Upper lobe of left lung (tissue), 6 donors: ENCODE measurements around the gene GNAI2. TPM values are rescaled to one million over a fixed set of nuclear protein-coding genes. Genes with fewer than 3 reads are reported as not detected.

Experiments
- ATAC-seq, 2 donors: fragments of 200-7000 bp; cut with Tn5 transposase; one replicate each; pipeline ENCODE4 v1.9.1; 2022; ENCODE audit warnings: mild to moderate bottlenecking in 2 of 2, moderate library complexity in 2 of 2; ENCODE audit not compliant: low FRiP score in 2 of 2
- DNase-seq, 2 donors: peaks; one replicate each; pipeline ENCODE4 v3.0.0-alpha.2; 2019 to 2020
- H3K27ac ChIP-seq, 4 donors: fragments of 200-600 bp; sonication (generic); one replicate each; pipeline ENCODE4 v1.5.1; 2016 to 2019
- H3K27me3 ChIP-seq, 4 donors: fragments of 200-600 bp; sonication (generic); one replicate each; pipeline ENCODE4 v1.5.1; 2017 to 2019
- H3K36me3 ChIP-seq, 4 donors: fragments of 200-600 bp; sonication (generic); one replicate each; pipeline ENCODE4 v1.5.1; 2016 to 2019
- H3K4me1 ChIP-seq, 4 donors: fragments of 200-600 bp; sonication (generic); one replicate each; pipeline ENCODE4 v1.5.1; 2018 to 2019
- H3K4me3 ChIP-seq, 4 donors: fragments of 200-600 bp; sonication (generic); one replicate each; pipeline ENCODE4 v1.5.1; 2017 to 2019; ENCODE audit warnings: mild to moderate bottlenecking in 2 of 4, moderate library complexity in 1 of 4
- H3K9me3 ChIP-seq, 4 donors: fragments of 200-600 bp; sonication (generic); one replicate each; pipeline ENCODE4 v1.5.1; 2018 to 2019
- CTCF ChIP-seq, 6 experiments: fragments of 450-650 bp in 4 of 6; fragments of 200-600 bp in 2 of 6; sonication (generic) in 2 of 6; IDR thresholded peaks; one replicate each; pipeline ENCODE4 v1.5.1; 2016 to 2019; ENCODE audit warnings: antibody characterized with exemption in 6 of 6
- EP300 ChIP-seq, 4 donors: sonication (generic); formaldehyde crosslinking; IDR thresholded peaks; one replicate each; pipeline ENCODE4 v1.5.1; 2017; ENCODE audit warnings: antibody characterized with exemption in 4 of 4, control low read depth in 2 of 4
- POLR2A ChIP-seq, 4 donors: fragments of 450-650 bp; IDR thresholded peaks; one replicate each; pipeline ENCODE4 v1.5.1; 2016 to 2017; ENCODE audit warnings: antibody characterized with exemption in 4 of 4, mild to moderate bottlenecking in 2 of 4
- POLR2AphosphoS5 ChIP-seq, 2 donors: sonication (generic); formaldehyde crosslinking; IDR thresholded peaks; one replicate each; pipeline ENCODE4 v1.5.1; 2017; ENCODE audit warnings: antibody characterized with exemption in 2 of 2
- whole genome bisulfite sequencing, 2 donors: methylation state at CpG; one replicate each; pipeline ENCODE4 v1.1.5; 2017 to 2018; 5-methylcytosine and 5-hydroxymethylcytosine counted together
- total RNA-seq, 6 donors: library from RNA; depleted of rRNA in 4 of 6; stranded (reverse); fragments of >200 nt in 4 of 6; gene quantifications; one replicate each; pipeline versions ENCODE4 v1.1.0 to v1.2.1, GENCODE V29; 2016 to 2021
- donor health status: DM: no; HTN: no; CAD: no; lungs with moderate emphysema.
- donor health status: DM: no; HTN: yes; CAD: no; lungs with severe emphysema.

The GNAI2 gene
- total RNA-seq, 6 donors from 2014 or later: 191 to 440 (median 295) TPM

GRCh38 chr3:50292159-50293078, 56.4 kb downstream of the GNAI2 start, which contains the start of gene IFRD2:
IFRD2 (minus strand) TSS chr3:50292429; CDS start chr3:50292274, 155 bp downstream.
- Histone ChIP-seq H3K4me3 (peak within 1 kb of the TSS; percentile 69 to 94 (median 88)), H3K27ac (peak within 1 kb of the TSS; percentile 84 to 94 (median 92)), H3K4me1 (peaks cover 16 to 24% (median 21%) of the 10 kb centered on the region in 4 donors), H3K9me3 (no peaks in the 10 kb centered on the region), H3K36me3 (peaks cover 18 to 35% (median 28%) of the 10 kb centered on the region in 4 donors), H3K27me3 (no peaks in the 10 kb centered on the region)
- ATAC-seq: peak; percentile 98
- 0 to 1% methylated on average over 16 to 39 of the region's 67 CpGs for WGBS, 2 donors
- TF ChIP-seq POLR2AphosphoS5 (IDR thresholded peaks at IDR 0.05) (peak; percentile 89 to 93), EP300 (IDR thresholded peaks at IDR 0.05) (no peak), CTCF (IDR thresholded peaks at IDR 0.05) (peak in 1 of 6 experiments; percentile 48), POLR2A (IDR thresholded peaks at IDR 0.05) (peak in 2 of 4 donors; percentile 57 to 68)
- peak; percentile 99 for DNase-seq

- ATAC-seq: no peak
- H3K27ac ChIP-seq: peak overlapping the region; percentile 84 to 94 (median 92)
- H3K4me3 ChIP-seq: peak overlapping the region in 1 of 4 donors; percentile 91
- H3K9me3 ChIP-seq: no peaks in the 10 kb centered on the region
- peaks cover 11 to 26% (median 22%) of the 10 kb centered on the region in 4 donors for H3K36me3 ChIP-seq
- no peaks in the 10 kb centered on the region for H3K27me3 ChIP-seq
- peak in 1 of 2 donors; percentile 87 for DNase-seq
- peaks cover 21 to 30% (median 26%) of the 10 kb centered on the region in 4 donors for H3K4me1 ChIP-seq
- 76 to 82% methylated on average over 9 to 12 of the region's 12 CpGs for WGBS, 2 donors
- TF ChIP-seq POLR2A (IDR thresholded peaks at IDR 0.05) (no peak), POLR2AphosphoS5 (IDR thresholded peaks at IDR 0.05) (no peak), CTCF (IDR thresholded peaks at IDR 0.05) (no peak), EP300 (IDR thresholded peaks at IDR 0.05) (no peak)
Measured at GRCh38 chr3:50293079-50293801, 57.2 kb downstream of the GNAI2 start.

- Histone ChIP-seq H3K9me3 (no peaks in the 10 kb centered on the region), H3K36me3 (peaks cover 10 to 18% (median 13%) of the 10 kb centered on the region in 4 donors), H3K27me3 (no peaks in the 10 kb centered on the region), H3K4me1 (peaks cover 29 to 37% (median 32%) of the 10 kb centered on the region in 4 donors), H3K4me3 (no peak overlapping the region), H3K27ac (no peak overlapping the region)
- no peak for TF ChIP-seq EP300 (IDR thresholded peaks at IDR 0.05)
- no peak for TF ChIP-seq POLR2A (IDR thresholded peaks at IDR 0.05)
- ATAC-seq: no peak
- WGBS, 2 donors: 79 to 83% methylated on average over 4 of the region's 4 CpGs
- DNase-seq: no peak
Measured at GRCh38 chr3:50294089-50294488, 58.1 kb downstream of the GNAI2 start.

DNA sequence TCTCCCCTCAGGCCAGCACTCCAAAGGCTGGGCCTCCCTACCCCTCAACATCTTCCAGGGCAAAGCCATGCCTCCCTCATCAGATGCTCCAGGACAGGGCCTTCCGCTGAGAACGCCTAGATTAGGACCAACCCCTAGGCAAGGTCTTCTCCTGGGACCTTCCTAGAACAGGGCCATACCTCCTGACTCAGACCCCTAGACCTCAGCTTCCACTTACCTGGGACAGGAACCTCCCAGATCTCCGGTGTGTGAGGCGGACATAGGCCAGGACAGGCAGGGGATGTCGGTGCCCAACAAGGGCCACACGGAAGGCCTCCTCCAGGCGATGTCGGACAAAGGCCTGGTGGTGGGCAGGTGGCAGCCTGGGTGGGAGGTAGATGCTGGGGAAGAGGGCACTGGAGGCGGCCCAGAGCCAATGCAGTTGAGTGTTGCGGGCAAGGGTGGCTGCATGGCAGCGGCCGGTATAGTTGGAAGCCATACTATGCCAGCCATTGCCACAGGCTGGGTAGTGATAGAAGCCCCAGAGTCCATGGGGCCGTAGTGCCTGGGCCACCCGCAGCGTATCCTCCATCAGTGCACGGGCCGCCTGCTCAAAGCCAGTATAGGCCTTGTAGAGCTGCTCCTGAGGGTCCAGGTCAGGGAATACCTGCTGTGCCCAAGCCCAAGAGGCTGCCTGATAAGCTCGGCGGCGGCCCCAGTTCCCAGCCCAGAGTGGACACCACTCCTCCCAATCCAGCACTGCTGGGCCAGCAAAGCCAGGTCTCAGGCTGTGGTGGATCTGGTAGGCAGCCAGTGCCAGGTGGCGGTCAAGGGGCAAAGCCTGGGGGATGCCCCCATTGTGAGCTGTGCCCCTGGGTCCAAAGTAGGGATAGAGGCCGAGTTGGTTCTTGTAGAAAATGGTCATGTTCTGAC, 58.7 kb downstream of the GNAI2 start:
- H3K4me3 ChIP-seq: no peak overlapping the region
- peaks cover 4 to 11% (median 7%) of the 10 kb centered on the region in 4 donors for H3K36me3 ChIP-seq
- no peak for ATAC-seq
- DNase-seq: peak in 1 of 2 donors; percentile 77
- no peaks in the 10 kb centered on the region for H3K9me3 ChIP-seq
- TF ChIP-seq POLR2A (IDR thresholded peaks at IDR 0.05) (no peak), POLR2AphosphoS5 (IDR thresholded peaks at IDR 0.05) (no peak)
- no peaks in the 10 kb centered on the region for H3K27me3 ChIP-seq
- peaks cover 29 to 38% (median 33%) of the 10 kb centered on the region in 4 donors for H3K4me1 ChIP-seq
- no peak overlapping the region for H3K27ac ChIP-seq
- 92 to 98% methylated on average over 8 to 19 of the region's 22 CpGs for WGBS, 2 donors
